Mesangial cell (primary cell): ENCODE measurements around the gene TOP3B. TPM values are rescaled to one million over a fixed set of nuclear protein-coding genes. Genes with fewer than 3 reads are reported as not detected.

Experiments
- total RNA-seq: library from RNA; depleted of rRNA; stranded (reverse); fragments of >200 nt; gene quantifications from 2 replicates; pipeline ENCODE4 v1.2.3, GENCODE V29; 2015

TOP3B gene
- 26.6 and 30.1 TPM in 2 replicates for total RNA-seq

GRCh38 chr22:21982338-21982965, at the start of gene TOP3B:
Gene TOP3B, minus strand, starts transcription at chr22:21982787. Its CDS starts 7,078 bp downstream, at chr22:21975709.

GRCh38 chr22:21952586-21953571, 29.7 kb downstream of the TOP3B start, which contains the start of gene PPM1F:
Gene PPM1F, minus strand, starts transcription at chr22:21952848. Its CDS starts 6,800 bp downstream, at chr22:21946048.

Other genes starting within 250 kb of the TOP3B start
- 3.3 and 5.3 TPM in 2 replicates for gene YPEL1, start 247.0 kb downstream of the TOP3B start, total RNA-seq
- gene MAPK1, start 115.1 kb downstream of the TOP3B start, total RNA-seq = 38.0 and 38.8 TPM in 2 replicates
- 25.1 and 27.6 TPM in 2 replicates for gene PPM1F, start 29.9 kb downstream of the TOP3B start, total RNA-seq